HUES6 (cell line): ENCODE measurements around the gene CD82.

ENCODE experiments used
- H3K27ac ChIP-seq: 2 replicates; pipeline ENCODE4 v1.7.0; 2013; ENCODE audit warnings: low read depth, mild to moderate bottlenecking, low read length, inconsistent platforms
- H3K27me3 ChIP-seq: 2 replicates; pipeline ENCODE4 v1.6.1; 2013; ENCODE audit warnings: low read length; ENCODE audit not compliant: control insufficient read depth, insufficient read depth
- H3K36me3 ChIP-seq: 2 replicates; pipeline ENCODE4 v1.6.1; 2013; ENCODE audit warnings: low read length; ENCODE audit not compliant: control insufficient read depth, insufficient read depth
- H3K4me1 ChIP-seq: 2 replicates; pipeline ENCODE4 v1.6.1; 2013; ENCODE audit warnings: low read length; ENCODE audit not compliant: control insufficient read depth, insufficient read depth
- H3K4me3 ChIP-seq: 2 replicates; pipeline ENCODE4 v1.5.1; 2013; ENCODE audit warnings: low read depth, low read length
- H3K9ac ChIP-seq: one replicate; pipeline ENCODE4 v1.6.1; 2013; ENCODE audit warnings: mild to moderate bottlenecking, low read length
- H3K9me3 ChIP-seq: 2 replicates; pipeline ENCODE4 v1.6.1; 2013; ENCODE audit warnings: low read depth, low read length; ENCODE audit not compliant: control insufficient read depth, insufficient read depth

CD82 gene

DNA sequence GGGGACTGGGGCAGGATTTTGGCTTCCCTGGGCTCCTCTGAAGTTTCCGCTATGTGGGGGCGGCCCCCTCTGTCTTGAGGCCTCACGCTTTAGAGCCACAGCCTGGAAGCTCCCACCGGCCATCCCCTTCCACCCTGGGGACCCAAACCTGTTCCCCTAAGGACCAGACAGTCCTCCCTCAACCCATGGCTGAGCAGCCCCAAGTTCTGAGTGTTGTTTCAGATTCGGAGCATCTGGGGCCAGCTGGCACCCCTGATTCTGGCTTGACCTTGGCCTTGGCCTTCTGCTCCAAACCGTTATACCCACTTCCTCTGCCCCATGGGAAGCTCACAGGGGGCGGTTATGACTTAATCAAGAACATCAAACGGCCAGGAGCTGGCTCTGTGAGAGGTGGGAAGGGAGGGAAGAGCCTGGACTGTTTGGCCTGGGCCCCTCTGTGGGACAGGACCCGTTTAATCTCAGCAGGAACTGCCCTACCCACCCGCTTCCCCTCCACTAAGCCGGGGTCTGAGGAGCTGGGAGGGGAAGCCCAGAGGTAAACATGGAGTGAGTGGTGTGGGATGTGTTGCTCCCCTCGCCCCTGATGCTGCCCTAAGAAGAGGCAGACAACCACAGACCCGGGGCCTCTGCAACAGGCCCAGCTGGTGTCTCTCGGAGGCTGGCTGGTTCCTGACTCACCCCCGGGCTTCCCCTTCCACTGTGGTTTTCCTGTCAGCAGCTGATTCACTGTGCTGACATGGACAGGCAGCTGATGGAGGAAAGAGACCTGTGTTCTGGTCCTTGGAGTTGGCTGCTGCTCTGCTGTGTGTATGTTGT, 3.4 kb downstream of the CD82 start:
- Histone ChIP-seq H3K4me1 (peaks cover 58% of the 10 kb centered on the region), H3K27me3 (peaks cover 17% of the 10 kb centered on the region), H3K9ac (no peak overlapping the region), H3K9me3 (no peaks in the 10 kb centered on the region), H3K27ac (no peak overlapping the region), H3K36me3 (no peaks in the 10 kb centered on the region), H3K4me3 (no peak overlapping the region)

DNA sequence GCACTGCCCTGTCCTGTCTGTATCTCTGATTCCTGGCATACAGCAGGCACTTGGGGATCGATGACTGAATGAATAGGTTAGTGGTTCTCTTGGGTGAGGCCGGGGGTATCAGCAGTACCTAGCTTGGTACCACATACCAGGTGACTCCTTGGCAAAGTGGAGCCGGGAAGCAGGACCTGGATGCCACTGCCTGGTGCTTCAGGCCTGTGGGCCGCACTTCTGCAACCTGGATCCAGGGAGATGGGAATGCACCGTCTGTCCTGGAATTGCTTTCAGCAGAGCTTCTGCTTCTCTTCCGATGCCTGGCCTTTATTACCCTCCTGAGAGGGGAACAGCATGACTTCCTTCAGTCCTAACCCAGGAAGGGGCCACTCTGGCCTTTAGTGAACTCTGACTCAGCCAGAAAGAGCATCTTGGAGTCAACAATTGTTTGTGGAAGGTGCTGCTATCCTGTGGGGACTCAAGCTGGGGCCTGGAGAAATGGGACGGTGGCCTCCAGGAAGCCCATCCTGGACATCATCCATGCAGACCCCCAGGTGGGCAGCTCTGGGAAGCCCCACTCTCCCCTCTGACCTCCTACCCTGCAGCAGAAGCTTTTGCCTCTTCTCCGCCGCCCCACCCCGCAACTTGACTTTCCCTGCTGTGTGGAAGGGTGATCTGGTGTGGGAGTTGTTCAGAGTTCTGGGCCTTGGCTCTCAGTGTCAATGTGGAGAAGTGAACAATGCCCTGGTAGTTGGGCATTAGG, 5.1 kb downstream of the CD82 start:
- H3K9me3 ChIP-seq = no peaks in the 10 kb centered on the region
- H3K27ac ChIP-seq = no peak overlapping the region
- H3K4me3 ChIP-seq = no peak overlapping the region
- H3K9ac ChIP-seq = no peak overlapping the region
- H3K36me3 ChIP-seq = no peaks in the 10 kb centered on the region
- H3K27me3 ChIP-seq = peaks cover 16% of the 10 kb centered on the region
- H3K4me1 ChIP-seq = peaks cover 53% of the 10 kb centered on the region; the same call in 1 of the 2 replicates

DNA sequence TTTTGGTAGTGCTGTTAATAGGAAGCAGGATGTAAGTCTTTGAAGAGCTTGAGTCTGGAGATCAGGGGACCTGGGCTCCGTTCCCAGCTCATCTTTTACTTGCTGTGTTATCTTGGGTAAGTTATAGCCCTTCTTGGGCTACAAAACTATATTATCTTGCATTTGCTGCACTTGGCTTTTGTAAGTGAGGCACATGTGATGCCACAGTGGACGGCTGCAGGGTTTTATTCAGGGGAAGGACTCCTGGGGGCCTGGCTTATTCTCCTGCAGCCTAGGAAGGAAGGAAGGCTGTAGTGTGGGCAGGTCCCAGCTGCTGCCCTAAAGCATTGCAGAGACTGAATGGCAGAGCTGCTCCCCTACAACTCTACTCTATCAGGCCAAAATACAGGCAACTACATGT, 6.4 kb downstream of the CD82 start:
- H3K9me3 ChIP-seq = no peaks in the 10 kb centered on the region
- peaks cover 42% of the 10 kb centered on the region; the same call in 1 of the 2 replicates for H3K4me1 ChIP-seq
- H3K9ac ChIP-seq = no peak overlapping the region
- no peak overlapping the region for H3K27ac ChIP-seq
- H3K27me3 ChIP-seq = peaks cover 3% of the 10 kb centered on the region
- H3K36me3 ChIP-seq = no peaks in the 10 kb centered on the region
- H3K4me3 ChIP-seq = no peak overlapping the region

DNA sequence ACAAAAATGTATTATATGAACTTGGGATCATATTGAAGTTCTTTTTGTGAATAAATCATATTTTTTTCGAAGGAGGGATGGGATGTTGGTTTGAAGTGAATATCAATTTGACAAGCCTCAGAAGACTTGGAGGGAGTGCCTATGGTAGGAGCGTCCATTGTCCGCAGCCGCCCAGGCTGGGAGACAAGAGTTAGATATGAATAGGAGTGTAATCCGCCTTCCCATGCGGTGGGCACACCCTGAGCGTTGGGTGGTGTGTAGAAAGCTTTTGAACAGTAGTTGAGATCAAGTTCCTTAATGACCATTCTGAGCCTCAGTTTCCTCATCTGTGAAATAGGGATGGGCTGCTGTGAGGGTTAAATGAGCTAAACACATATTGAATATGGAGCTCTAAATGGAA, 7.0 kb downstream of the CD82 start:
- no peak overlapping the region for H3K27ac ChIP-seq
- no peaks in the 10 kb centered on the region for H3K27me3 ChIP-seq
- no peaks in the 10 kb centered on the region for H3K9me3 ChIP-seq
- H3K4me1 ChIP-seq = peaks cover 36% of the 10 kb centered on the region; the same call in 1 of the 2 replicates
- no peak overlapping the region for H3K9ac ChIP-seq
- H3K36me3 ChIP-seq = no peaks in the 10 kb centered on the region
- no peak overlapping the region for H3K4me3 ChIP-seq

DNA sequence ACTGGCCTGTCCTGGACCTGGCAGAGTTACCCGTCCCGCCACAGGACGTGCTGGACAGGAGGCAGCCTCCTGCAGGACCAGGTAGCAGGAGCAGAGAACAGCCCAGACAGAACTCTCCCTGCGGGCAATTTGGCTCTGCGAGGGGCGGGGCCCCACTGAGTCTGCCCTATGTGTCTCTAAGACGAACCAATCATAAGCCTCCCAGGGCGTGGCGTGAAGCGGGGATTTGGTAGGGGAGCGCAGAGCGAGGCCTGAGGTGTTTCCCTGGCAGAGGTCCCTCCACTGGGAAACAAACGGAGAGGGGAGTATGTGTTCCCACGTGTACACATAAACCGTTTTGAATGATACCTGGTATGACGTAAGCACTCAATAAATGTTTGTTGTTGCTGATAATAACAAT, 7.4 kb downstream of the CD82 start:
- H3K36me3 ChIP-seq = no peaks in the 10 kb centered on the region
- H3K4me1 ChIP-seq = peaks cover 32% of the 10 kb centered on the region; the same call in 1 of the 2 replicates
- H3K27me3 ChIP-seq = no peaks in the 10 kb centered on the region
- H3K9me3 ChIP-seq = no peaks in the 10 kb centered on the region
- H3K27ac ChIP-seq = no peak overlapping the region
- no peak overlapping the region for H3K9ac ChIP-seq
- H3K4me3 ChIP-seq = no peak overlapping the region

DNA sequence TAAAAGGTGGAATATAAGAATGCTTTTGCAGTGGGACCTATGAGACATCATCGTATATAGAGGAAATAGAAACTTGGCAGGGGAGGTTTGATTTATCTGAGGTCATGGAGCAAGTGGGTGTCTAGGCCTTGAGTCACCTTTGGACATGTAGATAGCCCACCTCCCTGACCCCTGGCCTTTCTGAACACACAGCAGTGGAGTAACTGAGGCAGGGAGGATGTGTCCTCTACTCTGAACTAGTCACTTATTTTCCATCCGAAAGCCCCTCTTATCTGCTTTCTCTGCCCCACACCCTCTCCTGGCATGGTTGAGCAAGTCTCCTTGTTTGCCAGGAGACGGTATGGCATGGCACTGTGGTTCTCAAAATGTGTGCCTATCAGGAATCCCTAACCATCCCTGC, 7.9 kb downstream of the CD82 start:
- H3K27me3 ChIP-seq = no peaks in the 10 kb centered on the region
- no peaks in the 10 kb centered on the region for H3K9me3 ChIP-seq
- no peak overlapping the region for H3K27ac ChIP-seq
- H3K36me3 ChIP-seq = no peaks in the 10 kb centered on the region
- no peak overlapping the region for H3K9ac ChIP-seq
- no peak overlapping the region for H3K4me3 ChIP-seq
- peaks cover 30% of the 10 kb centered on the region; the same call in 1 of the 2 replicates for H3K4me1 ChIP-seq

- Histone ChIP-seq H3K27me3 (no peaks in the 10 kb centered on the region), H3K9me3 (no peaks in the 10 kb centered on the region), H3K36me3 (no peaks in the 10 kb centered on the region), H3K4me1 (peaks cover 26% of the 10 kb centered on the region; the same call in 1 of the 2 replicates), H3K9ac (no peak overlapping the region), H3K4me3 (no peak overlapping the region), H3K27ac (no peak overlapping the region)
Measured at GRCh38 chr11:44574610-44575287, 9.3 kb downstream of the CD82 start.

GRCh38 chr11:44575288-44575672, 9.8 kb downstream of the CD82 start:
- Histone ChIP-seq H3K4me1 (peaks cover 27% of the 10 kb centered on the region; the same call in 1 of the 2 replicates), H3K27ac (no peak overlapping the region), H3K27me3 (no peaks in the 10 kb centered on the region), H3K9me3 (no peaks in the 10 kb centered on the region), H3K36me3 (no peaks in the 10 kb centered on the region), H3K9ac (no peak overlapping the region), H3K4me3 (no peak overlapping the region)

- Histone ChIP-seq H3K9ac (no peak overlapping the region), H3K36me3 (no peaks in the 10 kb centered on the region), H3K27ac (no peak overlapping the region)
Measured at GRCh38 chr11:44575962-44576361, 10.5 kb downstream of the CD82 start.

GRCh38 chr11:44576656-44577055, 11.2 kb downstream of the CD82 start:
- Histone ChIP-seq H3K9me3 (no peaks in the 10 kb centered on the region), H3K9ac (no peak overlapping the region), H3K4me1 (peaks cover 26% of the 10 kb centered on the region; the same call in 1 of the 2 replicates), H3K36me3 (no peaks in the 10 kb centered on the region), H3K27me3 (no peaks in the 10 kb centered on the region), H3K27ac (no peak overlapping the region), H3K4me3 (no peak overlapping the region)

More at GRCh38 chr11:44575962-44576361, 10.5 kb downstream of the CD82 start:
- Histone ChIP-seq H3K4me1 (peaks cover 27% of the 10 kb centered on the region; the same call in 1 of the 2 replicates), H3K9me3 (no peaks in the 10 kb centered on the region), H3K27me3 (no peaks in the 10 kb centered on the region), H3K4me3 (no peak overlapping the region)
